Astrocyte (in vitro differentiated cells and primary cell): Measurements from ENCODE around the gene CCDC14. TPM values are rescaled to one million over a fixed set of nuclear protein-coding genes. Genes with fewer than 3 reads are reported as not detected.

ENCODE experiments used
- DNase-seq: peaks from one replicate; pipeline ENCODE4 v3.0.0-alpha.2; 2010; ENCODE audit warnings: low read depth
- FAIRE-seq: peaks from 2 replicates; lab custom pipeline; 2011; peaks lifted over from hg19 to GRCh38; lab: Jason Lieb, UNC
- H2AFZ ChIP-seq: 2 replicates; pipeline ENCODE4 v1.6.0; 2012; ENCODE audit warnings: low read depth, low read length, inconsistent platforms
- H3K27ac ChIP-seq: 2 replicates; pipeline ENCODE4 v1.5.1; 2011; ENCODE audit warnings: low read depth, low read length, inconsistent platforms
- H3K27me3 ChIP-seq: 2 replicates; pipeline ENCODE4 v1.6.0; 2011; ENCODE audit warnings: low read length, inconsistent platforms; ENCODE audit not compliant: insufficient read depth
- H3K36me3 ChIP-seq: 2 replicates; pipeline ENCODE4 v1.5.1; 2011; ENCODE audit warnings: low read length, inconsistent platforms; ENCODE audit not compliant: insufficient read depth
- H3K4me1 ChIP-seq: 2 replicates; pipeline ENCODE4 v1.5.1; 2011; ENCODE audit warnings: low read length, inconsistent platforms; ENCODE audit not compliant: insufficient read depth
- H3K4me2 ChIP-seq: 2 replicates; pipeline ENCODE4 v1.6.0; 2012; ENCODE audit warnings: low read length, inconsistent platforms
- H3K4me3 ChIP-seq: 2 replicates; pipeline ENCODE4 v1.5.1; 2011; ENCODE audit warnings: low read depth, mild to moderate bottlenecking, low read length, inconsistent platforms; ENCODE audit not compliant: insufficient read depth
- H3K79me2 ChIP-seq: 2 replicates; pipeline ENCODE4 v1.6.0; 2012; ENCODE audit warnings: mild to moderate bottlenecking, low read length, inconsistent platforms; ENCODE audit not compliant: insufficient read depth
- H3K9ac ChIP-seq: 2 replicates; pipeline ENCODE4 v1.6.0; 2012; ENCODE audit warnings: mild to moderate bottlenecking, low read length, inconsistent platforms
- H3K9me3 ChIP-seq: 2 replicates; pipeline ENCODE4 v1.5.1; 2012; ENCODE audit warnings: low read depth, mild to moderate bottlenecking, low read length, inconsistent platforms; ENCODE audit not compliant: insufficient read depth
- H4K20me1 ChIP-seq: 2 replicates; pipeline ENCODE4 v1.6.0; 2012; ENCODE audit warnings: low read length, inconsistent platforms; ENCODE audit not compliant: insufficient read depth
- H3K27ac Mint-ChIP-seq: one replicate; pipeline ENCODE4 v1.8.0; 2021; ENCODE audit warnings: mild to moderate bottlenecking, mixed read lengths; ENCODE audit not compliant: unreplicated experiment
- H3K27me3 Mint-ChIP-seq: one replicate; pipeline ENCODE4 v1.8.0; 2021; ENCODE audit warnings: low read depth, mixed read lengths; ENCODE audit not compliant: unreplicated experiment
- H3K36me3 Mint-ChIP-seq: one replicate; pipeline ENCODE4 v1.8.0; 2021; ENCODE audit warnings: low read depth, mixed read lengths; ENCODE audit not compliant: unreplicated experiment
- H3K4me1 Mint-ChIP-seq: one replicate; pipeline ENCODE4 v1.8.0; 2021; ENCODE audit warnings: low read depth, mixed read lengths; ENCODE audit not compliant: unreplicated experiment
- H3K4me3 Mint-ChIP-seq: one replicate; pipeline ENCODE4 v1.8.0; 2021; ENCODE audit warnings: mild to moderate bottlenecking, moderate library complexity, mixed read lengths; ENCODE audit not compliant: unreplicated experiment
- H3K9me3 Mint-ChIP-seq: one replicate; pipeline ENCODE4 v1.8.0; 2021; ENCODE audit warnings: mild to moderate bottlenecking, mixed read lengths; ENCODE audit not compliant: unreplicated experiment
- EZH2 ChIP-seq: IDR thresholded peaks from 2 replicates; pipeline ENCODE4 v1.6.1; 2012; ENCODE audit warnings: mild to moderate bottlenecking, low read length, inconsistent platforms; ENCODE audit not compliant: insufficient read depth
- total RNA-seq: library from RNA; stranded (reverse); gene quantifications from 2 replicates; pipeline ENCODE4 v1.2.1, GENCODE V29; 2021
- TF ChIP-seq, protein P1 (sequence below): IDR thresholded peaks from 2 replicates; pipeline ENCODE4 v1.5.1; 2011; ENCODE audit warnings: low read depth, mild to moderate bottlenecking, inconsistent platforms, low read length, moderate library complexity; ENCODE audit not compliant: insufficient read depth

The CCDC14 gene
- total RNA-seq, 1 donor from 2014 or later: 35.8 TPM

DNA sequence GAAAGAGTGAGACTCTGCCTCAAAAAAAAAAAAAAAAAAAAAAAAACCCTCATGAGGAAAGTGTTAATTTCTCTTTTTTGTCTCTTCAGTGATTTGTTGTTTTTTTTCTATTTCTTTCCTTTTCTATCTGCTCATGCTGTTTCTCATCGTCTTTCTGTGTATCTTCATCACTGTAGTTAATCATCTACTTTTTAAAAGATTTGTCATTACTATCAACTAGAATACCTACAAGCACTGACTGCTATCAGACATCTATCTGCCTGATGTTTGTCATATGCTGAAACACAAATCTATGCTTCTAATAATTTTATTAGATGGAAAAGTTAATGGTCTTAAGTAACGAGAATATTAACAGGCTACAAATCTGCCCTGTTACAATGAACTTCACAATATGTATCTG lies 26.8 kb downstream of the CCDC14 start:
- peaks cover 35% of the 10 kb centered on the region for H3K36me3 ChIP-seq

DNA sequence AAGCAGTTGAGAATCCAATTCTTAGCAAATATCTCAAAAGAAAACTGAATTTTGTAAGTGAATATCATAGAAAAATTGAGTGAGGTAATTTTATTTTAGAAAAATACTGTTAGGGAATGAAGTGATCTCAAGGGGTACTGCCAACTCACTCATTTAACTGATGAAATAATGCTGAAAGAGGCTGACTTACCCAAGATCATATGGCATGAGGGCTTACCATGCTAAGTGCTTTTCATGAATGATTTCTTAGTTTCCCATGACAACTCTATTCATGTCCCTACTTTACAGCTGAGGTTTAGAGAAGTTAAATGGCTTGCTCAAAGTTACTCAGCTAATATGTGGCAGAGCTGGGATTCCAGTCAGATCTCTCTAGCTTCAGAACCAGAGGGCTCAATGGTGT lies 30.6 kb downstream of the CCDC14 start:
- Histone ChIP-seq H3K9me3 (no peaks in the 10 kb centered on the region), H4K20me1 (no peaks in the 10 kb centered on the region), H3K4me3 (no peak overlapping the region), H3K79me2 (no peaks in the 10 kb centered on the region), H3K9ac (no peak overlapping the region), H3K36me3 (peaks cover 33% of the 10 kb centered on the region), H3K4me2 (no peak overlapping the region), H3K27me3 (no peaks in the 10 kb centered on the region), H3K27ac (no peak overlapping the region), H2AFZ (no peak overlapping the region), H3K4me1 (no peaks in the 10 kb centered on the region)
- Mint-ChIP-seq H3K36me3 (peaks cover 2% of the 10 kb centered on the region), H3K4me1 (no peaks in the 10 kb centered on the region), H3K4me3 (no peak overlapping the region), H3K9me3 (no peaks in the 10 kb centered on the region), H3K27me3 (no peaks in the 10 kb centered on the region), H3K27ac (no peak overlapping the region)
- FAIRE-seq (no peak), DNase-seq (no peak)
- TF ChIP-seq, protein P1, sequence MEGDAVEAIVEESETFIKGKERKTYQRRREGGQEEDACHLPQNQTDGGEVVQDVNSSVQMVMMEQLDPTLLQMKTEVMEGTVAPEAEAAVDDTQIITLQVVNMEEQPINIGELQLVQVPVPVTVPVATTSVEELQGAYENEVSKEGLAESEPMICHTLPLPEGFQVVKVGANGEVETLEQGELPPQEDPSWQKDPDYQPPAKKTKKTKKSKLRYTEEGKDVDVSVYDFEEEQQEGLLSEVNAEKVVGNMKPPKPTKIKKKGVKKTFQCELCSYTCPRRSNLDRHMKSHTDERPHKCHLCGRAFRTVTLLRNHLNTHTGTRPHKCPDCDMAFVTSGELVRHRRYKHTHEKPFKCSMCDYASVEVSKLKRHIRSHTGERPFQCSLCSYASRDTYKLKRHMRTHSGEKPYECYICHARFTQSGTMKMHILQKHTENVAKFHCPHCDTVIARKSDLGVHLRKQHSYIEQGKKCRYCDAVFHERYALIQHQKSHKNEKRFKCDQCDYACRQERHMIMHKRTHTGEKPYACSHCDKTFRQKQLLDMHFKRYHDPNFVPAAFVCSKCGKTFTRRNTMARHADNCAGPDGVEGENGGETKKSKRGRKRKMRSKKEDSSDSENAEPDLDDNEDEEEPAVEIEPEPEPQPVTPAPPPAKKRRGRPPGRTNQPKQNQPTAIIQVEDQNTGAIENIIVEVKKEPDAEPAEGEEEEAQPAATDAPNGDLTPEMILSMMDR: no peak
- no peak for TF ChIP-seq EZH2

More for the DNA sequence above, 26.8 kb downstream of the CCDC14 start:
- H3K27me3 ChIP-seq: no peaks in the 10 kb centered on the region
- H3K9me3 Mint-ChIP-seq: no peaks in the 10 kb centered on the region
- H2AFZ ChIP-seq: no peak overlapping the region
- no peak overlapping the region for H3K4me3 Mint-ChIP-seq
- peaks cover 2% of the 10 kb centered on the region for H3K36me3 Mint-ChIP-seq
- no peak overlapping the region for H3K9ac ChIP-seq
- no peak overlapping the region for H3K27ac Mint-ChIP-seq
- H3K4me3 ChIP-seq: no peak overlapping the region
- no peaks in the 10 kb centered on the region for H3K4me1 ChIP-seq
- DNase-seq (no peak), FAIRE-seq (no peak)
- H3K4me1 Mint-ChIP-seq: no peaks in the 10 kb centered on the region
- H3K27ac ChIP-seq: no peak overlapping the region
- H3K27me3 Mint-ChIP-seq: no peaks in the 10 kb centered on the region
- no peaks in the 10 kb centered on the region for H3K9me3 ChIP-seq
- TF ChIP-seq, protein P1: no peak
- no peak for TF ChIP-seq EZH2
- H4K20me1 ChIP-seq: no peaks in the 10 kb centered on the region
- no peaks in the 10 kb centered on the region for H3K79me2 ChIP-seq
- H3K4me2 ChIP-seq: no peak overlapping the region

- H3K4me1 Mint-ChIP-seq: no peaks in the 10 kb centered on the region
- H3K36me3 ChIP-seq: peaks cover 31% of the 10 kb centered on the region
- H3K27me3 Mint-ChIP-seq: no peaks in the 10 kb centered on the region
- H3K27ac Mint-ChIP-seq: no peak overlapping the region
- H3K4me1 ChIP-seq: no peaks in the 10 kb centered on the region
- no peak overlapping the region for H2AFZ ChIP-seq
- peaks cover 6% of the 10 kb centered on the region for H3K36me3 Mint-ChIP-seq
- H3K4me3 Mint-ChIP-seq: no peak overlapping the region
- no peaks in the 10 kb centered on the region for H3K9me3 ChIP-seq
- no peaks in the 10 kb centered on the region for H4K20me1 ChIP-seq
- no peaks in the 10 kb centered on the region for H3K9me3 Mint-ChIP-seq
- H3K27ac ChIP-seq: no peak overlapping the region
- DNase-seq: no peak
- no peak overlapping the region for H3K4me2 ChIP-seq
- FAIRE-seq: no peak
- H3K9ac ChIP-seq: no peak overlapping the region
- TF ChIP-seq, protein P1: no peak
- TF ChIP-seq EZH2: no peak
- no peak overlapping the region for H3K4me3 ChIP-seq
- H3K27me3 ChIP-seq: no peaks in the 10 kb centered on the region
- no peaks in the 10 kb centered on the region for H3K79me2 ChIP-seq
Measured at GRCh38 chr3:123929325-123929724, 31.7 kb downstream of the CCDC14 start.
